Stimulated activated CD4-positive, alpha-beta T cell treated with anti-CD3 and anti-CD28 coated beads, Interleukin-4, amount 100 ng/mL, for 4 hours (primary cell): ENCODE measurements around the gene S100A12.
"Not testable (repeated sequence)": the region's sequence is repeated elsewhere in the genome, so short reads cannot be mapped to it uniquely, and the experiment has no call there.

Experiments
- DNase-seq, 2 experiments: peaks; one replicate each; pipeline ENCODE4 v3.0.0-alpha.2; 2020

The S100A12 gene

DNA sequence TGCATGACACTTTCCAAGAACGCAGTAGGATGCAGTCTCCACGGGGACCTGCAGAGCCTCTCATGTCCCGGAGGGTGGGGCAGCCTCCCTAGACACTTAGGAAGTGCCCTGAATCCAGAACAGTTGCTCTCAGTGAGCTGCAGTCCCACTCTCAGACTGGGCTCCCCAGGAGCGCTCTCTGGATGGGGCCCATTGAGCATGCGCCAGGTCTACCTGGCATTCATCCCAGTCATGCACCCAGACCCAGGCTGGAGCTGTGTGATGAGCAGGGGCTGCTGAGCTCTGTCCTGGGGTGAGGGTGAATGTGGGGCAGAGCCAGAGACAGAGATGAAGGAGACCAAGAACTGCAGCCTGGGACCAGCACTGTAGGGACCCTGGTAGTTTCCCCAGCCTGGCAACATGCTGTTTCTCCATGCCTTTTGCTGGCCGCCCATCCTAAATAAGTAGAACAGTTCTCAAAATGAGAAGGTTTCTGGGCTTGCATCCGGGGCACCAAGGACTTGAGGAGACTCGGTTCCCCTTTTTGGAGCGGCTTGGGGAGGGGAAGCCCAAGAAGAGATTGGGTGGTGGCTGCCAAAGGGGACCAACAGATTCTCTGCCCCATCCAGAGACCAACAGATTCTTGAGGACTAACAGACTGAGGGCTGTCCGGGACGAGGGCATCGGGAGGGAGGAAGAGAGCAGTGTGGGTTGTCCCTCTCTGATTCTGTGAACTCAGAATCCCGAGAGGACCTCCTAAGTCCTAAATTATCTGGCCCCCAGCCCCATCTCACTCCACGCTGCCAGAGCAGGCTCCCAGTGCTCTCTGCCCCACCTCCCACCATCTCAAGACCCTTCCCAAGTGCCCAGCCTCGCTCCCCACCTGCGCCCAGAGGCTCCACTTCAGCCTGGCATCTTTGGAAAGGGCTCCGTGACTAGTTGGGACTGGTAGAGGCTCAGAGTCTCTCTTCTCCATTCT lies 25.8 kb downstream of the S100A12 start:
- DNase-seq: no peak

DNA sequence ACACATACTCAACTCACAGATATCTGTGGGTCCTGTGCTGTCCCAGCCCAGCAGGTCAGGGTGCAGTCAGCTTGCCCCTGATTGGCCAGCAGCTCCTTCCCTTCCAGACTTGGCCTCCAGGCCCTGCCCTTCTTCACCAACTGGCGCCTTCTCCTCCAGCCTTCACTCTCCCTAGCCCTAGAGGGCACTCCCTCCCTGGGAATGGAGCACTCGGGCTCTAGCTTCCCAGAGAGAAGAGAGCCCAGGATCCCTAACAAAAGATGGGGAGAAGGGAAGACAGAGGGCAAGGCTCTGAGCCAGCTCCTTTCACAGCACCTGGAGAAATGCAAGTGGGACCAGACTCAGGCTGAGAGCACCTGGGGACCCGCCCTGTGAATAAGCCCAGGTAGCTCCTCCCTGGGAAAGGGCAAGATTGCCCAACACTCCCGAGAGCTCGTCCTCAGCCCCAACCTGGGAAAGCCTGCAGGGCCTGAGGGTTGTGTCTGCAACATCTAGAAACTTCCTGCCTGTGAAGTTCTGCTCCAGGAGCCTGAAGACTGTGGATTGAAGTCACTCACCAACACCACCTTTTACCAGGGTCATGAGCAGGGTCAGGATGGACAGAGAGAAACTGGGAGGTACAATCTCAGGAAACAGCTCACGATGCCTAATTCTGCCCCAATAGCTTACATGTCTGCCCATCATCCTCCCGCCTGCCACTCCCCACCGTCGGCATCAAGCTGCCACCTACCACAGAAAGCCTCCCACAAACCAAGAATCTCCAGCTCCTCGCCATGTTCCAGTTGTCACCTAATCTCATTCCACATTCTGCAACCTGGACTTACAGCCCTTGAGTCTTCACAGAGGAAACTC lies 26.7 kb downstream of the S100A12 start, which contains the start of gene PGLYRP4:
Gene PGLYRP4 (minus strand): TSS at position 331 of the 852 bp plus-strand sequence. CDS start 909 bp downstream, outside the sequence.
- DNase-seq: no peak

DNA sequence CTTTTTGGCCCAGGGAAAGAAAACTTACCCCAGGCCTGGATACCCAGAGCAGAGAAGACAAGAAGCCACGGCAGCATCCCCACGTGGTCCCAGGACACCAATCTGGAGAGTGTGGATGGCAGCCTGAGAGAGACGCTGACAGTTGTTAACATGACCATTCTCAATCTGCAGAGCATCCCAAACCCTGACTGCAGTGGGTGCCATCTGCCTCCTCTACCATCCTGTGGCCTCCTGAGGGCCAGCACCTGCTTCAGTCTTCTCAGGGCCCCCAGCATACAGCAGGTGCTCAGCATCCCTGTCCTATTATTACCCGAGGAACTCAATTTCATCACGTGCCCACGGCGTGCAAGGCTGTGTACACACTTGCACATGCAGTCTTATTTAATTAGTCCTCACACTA lies 27.6 kb downstream of the S100A12 start:
- no peak for DNase-seq

DNA sequence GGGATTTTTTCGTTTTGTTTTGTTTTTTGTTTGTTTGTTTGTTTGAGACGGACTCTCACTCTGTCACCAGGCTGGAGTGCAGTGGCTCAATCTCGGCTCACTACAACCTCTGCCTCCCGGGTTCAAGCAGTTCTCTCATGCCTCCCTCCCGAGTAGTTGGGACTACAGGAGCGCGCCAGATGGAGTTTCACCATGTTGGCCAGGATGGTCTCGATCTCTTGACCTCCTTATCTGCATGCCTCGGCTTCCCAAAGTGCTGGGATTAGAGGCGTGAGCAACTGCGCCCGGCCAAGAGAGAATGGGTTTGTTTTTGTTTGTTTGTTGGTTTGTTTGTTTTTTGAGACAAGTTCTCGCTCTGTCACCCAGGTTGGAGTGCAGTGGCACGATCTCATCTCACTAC lies 28.4 kb downstream of the S100A12 start:
- DNase-seq: not testable (repeated sequence)

DNA sequence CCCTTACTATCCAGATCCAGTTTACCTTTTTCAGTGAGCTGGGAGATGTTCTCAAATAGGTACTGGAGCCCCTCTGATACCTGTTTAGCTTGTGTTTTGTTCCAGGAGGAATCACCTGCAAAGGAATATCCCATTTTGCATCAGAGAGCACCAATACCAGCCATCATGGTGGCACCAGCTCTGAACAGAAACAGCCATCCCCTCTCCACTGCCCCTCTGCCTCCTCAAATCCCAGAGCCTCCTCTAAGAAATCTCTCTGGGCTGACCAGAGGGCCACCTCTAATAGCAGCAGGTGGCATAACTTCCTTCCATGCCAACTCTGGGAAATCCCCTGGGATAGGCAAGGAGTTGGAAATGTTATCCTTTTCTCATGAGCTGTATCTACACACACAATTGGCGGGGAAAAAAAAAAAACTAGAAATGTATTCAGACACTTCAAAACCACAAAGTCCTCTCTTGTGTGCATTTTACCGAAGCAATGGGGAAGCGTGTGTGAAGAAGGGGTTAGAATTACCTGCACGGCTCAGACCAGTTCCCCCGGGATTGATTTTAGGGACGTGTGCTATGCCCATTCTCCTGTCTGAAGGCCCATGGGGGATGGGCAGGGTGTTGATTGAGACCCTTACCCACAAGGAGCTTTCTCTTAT lies 29.2 kb downstream of the S100A12 start:
- no peak for DNase-seq

DNA sequence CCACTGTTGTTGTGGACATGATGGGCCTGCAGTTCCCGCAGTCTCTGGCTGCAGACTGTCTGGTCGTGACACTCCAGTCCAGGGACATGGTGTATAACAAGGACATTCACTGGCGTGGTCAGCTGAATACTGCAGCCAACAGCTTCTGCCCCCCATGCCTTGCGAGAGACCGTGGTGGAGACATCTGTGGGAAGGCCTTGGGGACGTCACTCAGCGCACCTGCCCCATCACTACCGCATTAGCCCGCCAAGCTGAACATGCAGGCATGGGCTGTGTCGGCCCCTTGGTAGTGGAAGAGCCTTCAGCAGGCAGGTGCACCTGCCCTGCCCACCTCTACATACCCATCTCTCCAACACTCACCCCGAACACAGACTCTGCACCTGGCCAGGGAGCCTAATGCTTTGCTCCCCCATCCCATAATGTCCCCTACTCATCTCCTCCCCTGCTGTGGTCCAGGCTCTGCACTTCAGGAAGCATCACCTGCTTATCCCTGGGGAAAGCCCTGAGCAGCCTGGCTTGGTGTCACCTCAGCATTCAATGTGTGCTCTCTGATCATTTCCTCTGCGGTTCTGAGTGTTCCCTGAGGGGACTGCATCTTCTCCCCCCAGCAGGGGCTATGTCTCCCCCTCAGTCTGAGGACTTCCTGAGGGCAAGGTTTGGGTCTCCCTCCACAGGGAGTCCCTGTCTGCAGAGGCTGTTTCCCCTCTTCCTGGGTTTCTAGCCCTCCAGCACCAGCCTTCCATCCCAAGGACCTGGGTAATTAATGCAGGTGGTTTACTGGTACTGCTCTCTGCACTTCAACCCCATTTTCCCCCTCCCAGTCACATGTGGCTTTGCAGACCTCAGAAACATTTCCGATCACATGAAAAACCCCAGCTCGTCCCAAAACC lies 30.0 kb downstream of the S100A12 start:
- no peak for DNase-seq

DNA sequence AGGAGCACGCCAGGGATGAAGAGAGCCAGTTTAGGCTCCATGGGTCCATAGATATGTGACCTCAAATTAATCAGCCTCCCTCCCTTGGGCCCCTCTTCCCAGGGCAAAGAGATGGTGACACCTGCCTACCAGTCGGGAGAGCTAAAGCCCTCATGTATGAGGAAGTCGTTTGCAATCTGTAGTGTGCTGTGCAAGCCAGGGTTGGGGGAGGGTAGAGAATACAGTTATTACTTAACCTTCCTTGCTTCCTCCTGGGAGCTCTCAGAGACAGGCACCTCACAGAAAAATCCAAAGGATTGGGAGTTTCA lies 30.7 kb downstream of the S100A12 start:
- no peak for DNase-seq

DNA sequence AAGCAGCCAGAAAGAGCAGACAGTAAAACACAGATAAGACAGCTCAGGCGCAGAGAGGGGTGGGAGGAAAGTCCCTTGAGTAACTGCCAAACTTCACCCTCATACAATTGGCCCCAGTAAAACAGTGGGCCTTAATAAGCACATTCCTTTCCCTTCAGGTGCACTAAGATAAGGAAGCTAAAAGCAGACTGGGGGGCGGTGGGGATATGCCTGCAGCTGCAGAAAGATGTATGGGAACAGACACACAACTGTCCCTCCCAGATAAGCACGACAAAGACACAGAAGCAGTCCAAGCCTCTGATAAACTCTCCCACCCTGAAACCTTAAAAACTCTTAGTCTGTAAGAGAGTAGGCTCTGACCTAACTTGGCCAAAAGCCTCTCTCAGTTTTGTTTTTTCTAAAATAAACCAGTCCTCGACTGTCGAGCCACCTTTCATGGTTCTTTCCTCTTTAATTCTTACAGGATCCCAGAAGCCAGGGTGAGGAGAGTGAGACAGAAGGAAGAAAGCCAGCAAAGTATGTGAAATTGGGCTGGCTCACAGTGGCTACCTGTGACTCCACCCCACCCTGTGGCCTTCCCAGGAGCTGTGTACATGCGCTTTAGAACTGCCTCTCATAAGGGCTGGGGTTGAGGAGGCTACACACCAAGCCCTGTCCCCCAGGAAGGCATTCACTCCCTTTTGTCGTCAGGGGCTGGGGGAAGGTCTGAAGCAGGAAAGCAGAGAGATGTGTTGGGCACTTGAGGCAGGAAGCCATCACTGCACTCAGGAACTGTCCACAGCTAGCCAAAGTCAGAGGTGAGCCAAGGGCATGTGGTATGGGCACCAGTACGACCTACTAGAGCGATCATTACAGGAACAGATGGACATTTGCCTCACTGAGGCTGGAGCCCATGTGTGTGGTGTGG lies 31.4 kb downstream of the S100A12 start:
- no peak for DNase-seq

DNA sequence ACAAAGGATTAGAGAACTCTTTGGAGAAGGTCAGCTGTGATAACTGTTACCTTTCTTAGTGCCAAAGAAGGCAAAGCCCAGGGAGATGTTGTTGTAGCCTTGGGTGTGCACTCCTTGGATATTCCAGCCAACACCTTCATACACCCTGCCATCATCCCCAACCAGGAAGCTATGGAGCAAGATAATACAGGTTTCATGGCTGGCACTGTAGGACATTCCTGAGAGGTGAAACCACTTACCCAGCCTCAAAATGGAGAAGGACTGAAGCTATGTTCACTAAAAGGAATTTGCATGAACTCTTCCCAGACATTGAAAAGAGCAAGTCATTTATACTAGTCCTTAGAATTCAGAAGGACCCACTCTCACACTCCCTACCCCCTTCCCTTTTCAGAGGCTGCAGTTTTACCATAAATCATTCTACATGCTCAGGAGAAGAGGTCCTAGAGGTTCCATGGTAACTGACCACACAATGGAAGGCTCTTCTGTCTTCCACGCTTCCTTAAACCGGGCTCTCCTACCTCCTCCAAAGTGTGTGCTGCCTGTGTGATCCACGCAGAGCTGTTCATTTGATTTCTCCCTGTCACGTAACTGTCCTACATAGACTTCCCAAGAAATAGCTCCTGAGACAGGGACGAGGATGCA lies 32.3 kb downstream of the S100A12 start:
- DNase-seq: no peak

DNA sequence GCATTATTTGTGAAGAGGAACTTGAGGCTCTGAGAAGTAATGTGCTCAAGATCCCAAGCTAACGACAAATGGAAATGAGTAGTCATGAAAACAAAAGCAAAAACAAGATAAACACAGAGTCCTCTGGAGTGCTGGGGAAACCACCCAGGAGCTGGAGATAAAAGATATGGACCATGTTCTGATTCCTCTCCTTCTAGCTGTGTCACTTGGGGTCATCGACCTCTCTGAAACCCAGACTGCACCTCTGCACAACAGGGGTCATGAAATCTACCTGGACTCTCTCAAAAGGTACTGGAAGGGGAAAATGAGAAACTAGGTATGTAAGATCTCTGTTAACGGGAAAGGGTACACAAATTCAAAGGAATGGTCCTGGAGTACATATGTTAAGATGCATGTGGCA lies 33.2 kb downstream of the S100A12 start:
- no peak for DNase-seq

DNA sequence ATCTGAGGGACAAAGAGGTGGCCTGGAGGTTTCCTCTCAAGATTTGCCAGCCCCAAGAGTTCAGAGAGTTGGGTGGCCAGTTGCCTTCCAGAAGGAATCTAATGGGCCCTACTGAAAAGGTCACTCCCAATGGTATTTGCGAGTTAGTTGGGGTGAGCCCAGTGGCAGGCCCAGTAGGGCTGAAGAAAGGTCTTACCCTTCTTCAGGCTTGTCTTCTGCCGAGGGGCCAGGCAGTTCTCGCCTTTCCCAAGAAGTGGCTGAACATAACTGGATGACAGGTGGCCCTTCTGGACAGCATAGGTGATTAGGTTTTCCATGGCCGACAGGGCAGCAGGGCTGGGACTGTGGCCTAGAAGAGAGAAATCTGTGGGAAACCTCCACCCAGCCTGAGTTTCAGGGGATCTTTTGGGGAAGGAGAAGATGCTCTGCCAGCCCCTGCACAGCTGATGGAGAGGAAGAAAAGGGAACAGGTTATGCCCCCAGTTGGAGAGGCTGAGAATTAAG lies 33.9 kb downstream of the S100A12 start:
- no peak for DNase-seq

DNA sequence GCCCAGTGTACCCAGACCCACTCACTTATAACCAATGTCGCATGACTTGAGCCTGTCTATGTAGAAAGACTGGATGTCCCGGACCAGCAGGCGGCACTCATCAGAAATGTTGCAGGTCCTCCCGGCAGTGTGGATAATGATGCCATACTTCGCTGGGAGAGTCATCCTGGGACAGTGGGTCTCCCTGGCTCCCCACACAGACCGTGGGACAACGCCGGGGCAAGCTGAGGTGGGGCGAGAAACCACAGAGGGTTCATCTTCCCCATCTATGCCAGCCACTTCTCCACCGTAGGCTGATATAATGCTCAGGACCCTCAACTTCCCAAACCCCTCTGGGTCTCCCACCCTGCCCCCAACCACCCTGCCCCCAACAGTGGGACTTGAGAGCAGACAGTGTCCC lies 35.1 kb downstream of the S100A12 start:
- DNase-seq: no peak

DNA sequence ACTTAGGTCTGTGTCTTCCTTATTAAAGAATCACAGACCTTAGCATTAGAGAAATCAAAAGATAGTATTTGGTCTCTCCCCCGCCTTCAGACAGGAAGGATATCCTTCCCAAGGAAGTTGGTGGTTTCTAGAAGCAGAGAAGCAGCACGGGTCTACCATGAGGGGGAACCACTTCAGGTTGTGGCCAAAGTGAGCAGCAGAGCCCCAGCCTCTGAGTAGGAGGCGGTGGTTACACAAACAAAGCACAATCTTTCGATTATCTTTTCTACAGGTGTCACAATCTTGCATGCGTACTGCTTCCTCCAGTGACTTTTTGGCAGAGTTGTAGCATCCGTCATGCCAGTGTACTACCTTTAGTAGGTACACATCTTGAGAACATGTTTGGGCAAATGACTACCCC lies 35.6 kb downstream of the S100A12 start:
- DNase-seq: no peak

DNA sequence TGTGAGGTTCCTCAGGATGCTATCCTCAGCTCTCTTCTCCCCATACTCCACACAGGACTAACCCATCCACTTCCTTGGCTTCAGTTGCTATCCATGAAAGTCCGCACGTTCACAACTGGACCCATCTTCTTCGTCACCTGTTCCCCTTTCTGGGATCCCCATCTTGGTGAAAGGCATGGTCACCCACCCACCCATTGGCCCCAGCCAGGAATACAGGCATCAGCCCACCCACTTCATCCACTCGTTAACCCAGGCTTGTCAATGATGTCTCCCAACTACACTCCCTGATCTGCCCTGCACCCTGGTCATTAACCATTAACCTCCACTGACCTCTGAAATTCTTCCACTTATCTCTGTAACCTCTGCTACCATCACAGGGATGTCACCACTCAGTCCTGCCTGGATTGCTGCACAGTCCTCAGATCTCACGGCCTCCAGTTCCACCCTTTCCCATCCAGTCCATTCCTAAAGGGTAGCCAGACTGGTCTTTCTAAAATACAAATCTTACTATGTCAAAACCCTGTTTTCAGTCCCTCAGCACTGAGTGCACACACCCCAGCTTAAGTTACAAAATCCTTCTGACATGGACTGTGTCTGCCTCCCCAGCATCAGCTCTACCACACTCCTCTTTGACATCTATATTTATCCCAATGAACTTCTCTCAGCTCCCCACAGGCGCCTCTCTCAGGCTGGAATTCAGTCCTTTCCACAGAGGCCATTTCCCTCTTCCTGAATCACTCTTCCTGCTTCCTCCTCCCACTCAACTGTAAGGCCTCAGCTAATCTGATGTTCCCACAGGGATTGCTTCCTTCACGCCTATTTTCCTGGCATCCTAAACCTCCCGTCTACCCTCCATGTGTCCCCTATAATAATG lies 37.2 kb downstream of the S100A12 start:
- no peak for DNase-seq

DNA sequence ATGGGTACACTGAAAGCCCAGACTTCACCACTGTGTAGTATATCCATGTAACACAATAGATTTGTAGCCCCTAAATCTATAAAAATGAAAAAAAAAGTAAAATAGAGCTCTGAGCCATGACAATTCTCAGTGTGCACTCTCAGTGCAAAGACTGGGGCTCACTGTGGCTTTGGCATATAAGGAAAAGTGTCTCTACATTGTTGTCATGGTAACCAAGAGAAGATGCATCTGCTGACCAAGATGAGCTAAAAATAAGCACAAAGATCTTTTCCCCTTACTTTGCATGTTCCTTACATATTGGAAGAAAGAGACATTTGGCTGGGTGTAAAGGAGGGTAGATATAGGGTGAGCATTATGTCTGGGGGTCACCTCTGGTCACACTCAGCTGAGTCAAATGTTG lies 38.8 kb downstream of the S100A12 start:
- no peak for DNase-seq

DNA sequence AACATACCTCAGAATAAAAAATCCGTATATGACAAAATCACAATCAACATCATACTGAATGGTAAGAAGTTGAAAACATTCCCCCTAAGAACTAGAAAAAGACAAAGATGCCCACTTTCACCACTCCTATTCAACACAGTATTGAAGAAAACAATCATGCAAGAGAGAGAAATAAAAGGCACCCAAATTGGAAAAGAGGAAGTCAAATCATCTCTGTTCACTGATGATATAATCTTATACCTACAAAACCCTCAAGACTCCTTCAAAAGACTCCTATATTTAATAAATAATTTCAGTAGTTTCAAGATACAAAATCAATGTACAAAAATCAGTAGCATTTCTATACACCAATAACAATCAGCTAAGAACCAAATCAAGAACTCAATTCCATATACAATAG lies 41.5 kb downstream of the S100A12 start:
- no peak for DNase-seq

DNA sequence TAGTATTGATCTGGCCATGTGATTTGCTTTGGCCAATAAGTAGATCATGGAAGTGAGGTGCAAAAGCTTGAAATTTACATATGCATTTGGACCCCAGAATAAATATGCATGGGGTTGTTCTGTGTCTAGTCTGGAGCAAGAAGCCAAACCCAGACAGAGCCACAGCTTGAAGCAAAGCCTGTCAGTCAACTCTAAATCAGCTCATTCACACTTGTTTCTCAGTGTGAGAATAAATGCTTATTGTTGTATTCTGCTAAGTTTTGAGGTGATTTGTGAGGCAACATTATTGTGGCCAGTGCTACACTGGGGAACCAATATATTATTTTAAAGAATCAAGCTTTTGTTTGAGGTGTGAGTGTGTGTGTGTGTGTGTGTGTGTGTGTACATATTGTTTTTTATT lies 50.5 kb downstream of the S100A12 start:
- no peak for DNase-seq
